ELR (cell line): Measurements from ENCODE around the gene CTNNA2.

Source experiments
- DNase-seq: peaks from one replicate; pipeline ENCODE4 v3.0.0-alpha.2; 2015; ENCODE audit warnings: low read depth

The CTNNA2 gene

GRCh38 chr2:80549901-80550300 lies 1037.0 kb downstream of the CTNNA2 start:
- DNase-seq, result no peak

- peak; percentile 1 for DNase-seq
Observed at GRCh38 chr2:80560326-80560725, 1047.5 kb downstream of the CTNNA2 start.

- no peak for DNase-seq
Observed at GRCh38 chr2:80568011-80568410, 1055.2 kb downstream of the CTNNA2 start.

GRCh38 chr2:80573167-80573566 lies 1060.3 kb downstream of the CTNNA2 start:
- no peak for DNase-seq

GRCh38 chr2:80573950-80574349 lies 1061.1 kb downstream of the CTNNA2 start:
- no peak for DNase-seq

- DNase-seq, result no peak
Observed at GRCh38 chr2:80579756-80580155, 1066.9 kb downstream of the CTNNA2 start.

- DNase-seq, result no peak
Observed at GRCh38 chr2:80591233-80591632, 1078.4 kb downstream of the CTNNA2 start.

- DNase-seq, result no peak
Observed at GRCh38 chr2:80592106-80592505, 1079.3 kb downstream of the CTNNA2 start.

- no peak for DNase-seq
Observed at GRCh38 chr2:80610108-80610507, 1097.3 kb downstream of the CTNNA2 start.

- DNase-seq, result no peak
Observed at GRCh38 chr2:80621656-80622055, 1108.8 kb downstream of the CTNNA2 start.

GRCh38 chr2:80624062-80624461 lies 1111.2 kb downstream of the CTNNA2 start:
- no peak for DNase-seq

GRCh38 chr2:80634590-80634989 lies 1121.7 kb downstream of the CTNNA2 start:
- DNase-seq, result no peak

GRCh38 chr2:80638783-80639182 lies 1125.9 kb downstream of the CTNNA2 start:
- DNase-seq, result no peak

- DNase-seq, result no peak
Observed at GRCh38 chr2:80642465-80642864, 1129.6 kb downstream of the CTNNA2 start.

GRCh38 chr2:80643598-80643997 lies 1130.7 kb downstream of the CTNNA2 start:
- no peak for DNase-seq

- no peak for DNase-seq
Observed at GRCh38 chr2:80651435-80651834, 1138.6 kb downstream of the CTNNA2 start.

- DNase-seq, result no peak
Observed at GRCh38 chr2:80655265-80655664, 1142.4 kb downstream of the CTNNA2 start.

GRCh38 chr2:80670763-80671162 lies 1157.9 kb downstream of the CTNNA2 start:
- no peak for DNase-seq

GRCh38 chr2:80687524-80687923 lies 1174.7 kb downstream of the CTNNA2 start:
- no peak for DNase-seq

GRCh38 chr2:80689106-80689505 lies 1176.3 kb downstream of the CTNNA2 start:
- no peak for DNase-seq
